Measurements from ENCODE around the gene KCNQ1.
"Not testable (repeated sequence)": the region's sequence is repeated elsewhere in the genome, so short reads cannot be mapped to it uniquely, and the experiment has no call there.

The KCNQ1 gene

DNA sequence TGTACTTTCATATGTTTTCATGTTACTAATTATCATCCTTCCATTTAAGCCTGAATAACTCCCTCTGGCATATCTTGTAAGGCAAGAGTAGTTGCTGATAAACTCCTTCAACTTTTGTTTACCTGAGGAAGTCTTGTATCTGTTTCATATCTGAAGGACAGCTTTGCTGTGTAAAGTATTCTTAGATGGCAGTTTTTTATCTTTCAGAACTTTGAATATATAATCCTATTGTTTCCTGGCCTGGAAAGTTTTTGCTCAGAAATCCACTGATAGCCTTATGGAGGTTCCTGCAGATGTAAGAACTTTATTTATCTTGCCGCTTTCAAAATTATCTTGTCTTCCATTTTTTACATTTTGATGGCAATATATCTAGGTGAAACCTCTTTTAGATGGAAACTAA, 185.9 kb downstream of the KCNQ1 start:
- TF ChIP-seq CTCF (conservative IDR thresholded peaks at IDR 0.05) = no peak
- no peak overlapping the region for H3K27ac ChIP-seq

DNA sequence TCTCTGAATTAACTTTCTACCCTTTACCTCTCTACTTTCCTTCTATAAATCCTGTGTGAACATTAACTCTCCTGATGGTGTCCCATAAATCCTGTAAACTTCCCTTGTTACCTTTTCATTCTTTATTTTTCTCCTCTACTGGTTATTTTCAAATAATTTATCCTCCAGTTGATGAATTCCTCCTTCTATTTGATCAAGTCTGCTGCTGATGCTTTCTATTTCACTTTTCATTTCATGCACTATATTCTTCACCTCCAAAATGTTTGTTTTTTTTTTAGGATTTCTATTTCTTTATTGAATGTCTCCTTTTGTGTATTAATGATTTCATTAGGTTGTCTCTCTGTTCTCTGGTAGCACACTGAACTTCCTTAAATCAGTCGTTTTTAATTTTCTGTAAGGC, 186.4 kb downstream of the KCNQ1 start:
- no peak overlapping the region for H3K27ac ChIP-seq
- TF ChIP-seq CTCF (conservative IDR thresholded peaks at IDR 0.05) = no peak

- H3K27ac ChIP-seq = not testable (repeated sequence)
Measured at GRCh38 chr11:2639763-2640162, 195.0 kb downstream of the KCNQ1 start.

- H3K27ac ChIP-seq = no peak overlapping the region
- no peak for TF ChIP-seq CTCF (conservative IDR thresholded peaks at IDR 0.05)
Measured at GRCh38 chr11:2641623-2642022, 196.8 kb downstream of the KCNQ1 start.

- no peak for TF ChIP-seq CTCF (conservative IDR thresholded peaks at IDR 0.05)
- H3K27ac ChIP-seq = no peak overlapping the region
Measured at GRCh38 chr11:2643746-2644145, 198.9 kb downstream of the KCNQ1 start.

- TF ChIP-seq CTCF (conservative IDR thresholded peaks at IDR 0.05) = no peak
Measured at GRCh38 chr11:2644844-2645778, 200.3 kb downstream of the KCNQ1 start.

GRCh38 chr11:2645779-2646118, 200.9 kb downstream of the KCNQ1 start:
- no peak for TF ChIP-seq CTCF (conservative IDR thresholded peaks at IDR 0.05)
- H3K27ac ChIP-seq = no peak overlapping the region

More at GRCh38 chr11:2644844-2645778, 200.3 kb downstream of the KCNQ1 start:
- H3K27ac ChIP-seq = no peak overlapping the region

GRCh38 chr11:2647167-2647566, 202.4 kb downstream of the KCNQ1 start:
- H3K27ac ChIP-seq = no peak overlapping the region
- TF ChIP-seq CTCF (conservative IDR thresholded peaks at IDR 0.05) = no peak

All from VCaP (cell line).